A549 (cell line): ENCODE data around the gene GCNT3.

Source experiments
- HDAC2 ChIP-seq: fragments of 200-600 bp; sonication (generic); IDR thresholded peaks from 2 replicates; pipeline ENCODE4 v1.6.1; 2016
- POLR2A ChIP-seq: IDR thresholded peaks from 2 replicates; pipeline ENCODE4 v1.6.1; 2012; ENCODE audit warnings: mild to moderate bottlenecking, low read length
- SREBF2 ChIP-seq: fragments of 450-650 bp; IDR thresholded peaks from 2 replicates; pipeline ENCODE4 v1.6.1; 2014; ENCODE audit warnings: mild to moderate bottlenecking, moderate library complexity
- TP53 ChIP-seq: fragments of 250-450 bp; sonication (Bioruptor Pico); IDR thresholded peaks from 2 replicates; pipeline ENCODE4 v1.5.0; 2021; ENCODE audit warnings: mild to moderate bottlenecking, moderate library complexity
- TF ChIP-seq, protein P1 (sequence below): fragments of 200-600 bp; sonication (generic); IDR thresholded peaks from 2 replicates; pipeline ENCODE4 v1.6.1; 2016; ENCODE audit warnings: antibody characterized with exemption, mild to moderate bottlenecking, moderate library complexity
- TF ChIP-seq, protein P2 (sequence below): fragments of >200 bp; sonication (Bioruptor Twin); formaldehyde crosslinking; IDR thresholded peaks from 3 replicates; pipeline ENCODE4 v1.5.1; 2016
- TF ChIP-seq, protein P3 (sequence below): IDR thresholded peaks from 2 replicates; pipeline ENCODE4 v1.6.1; 2012

DNA sequence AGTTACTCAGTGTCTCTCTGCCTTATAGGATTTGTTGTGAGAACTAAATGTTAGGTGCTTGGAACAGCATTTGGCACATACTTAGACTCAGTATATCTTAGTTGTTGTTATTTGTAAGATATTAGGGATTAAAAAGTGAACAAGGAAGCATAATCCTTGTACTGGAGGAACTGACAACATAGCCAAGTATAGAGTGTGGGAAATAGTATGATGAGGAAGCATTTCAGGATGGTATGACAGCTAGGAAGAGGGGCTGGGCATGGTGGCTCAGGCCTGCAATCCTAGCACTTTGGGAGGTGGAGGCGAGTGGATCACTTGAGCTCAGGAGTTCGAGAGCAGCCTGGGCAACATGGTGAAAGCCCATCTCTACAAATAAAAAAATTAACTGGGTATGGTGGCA, 16.6 kb upstream of the GCNT3 start:
- TF ChIP-seq, protein P1, sequence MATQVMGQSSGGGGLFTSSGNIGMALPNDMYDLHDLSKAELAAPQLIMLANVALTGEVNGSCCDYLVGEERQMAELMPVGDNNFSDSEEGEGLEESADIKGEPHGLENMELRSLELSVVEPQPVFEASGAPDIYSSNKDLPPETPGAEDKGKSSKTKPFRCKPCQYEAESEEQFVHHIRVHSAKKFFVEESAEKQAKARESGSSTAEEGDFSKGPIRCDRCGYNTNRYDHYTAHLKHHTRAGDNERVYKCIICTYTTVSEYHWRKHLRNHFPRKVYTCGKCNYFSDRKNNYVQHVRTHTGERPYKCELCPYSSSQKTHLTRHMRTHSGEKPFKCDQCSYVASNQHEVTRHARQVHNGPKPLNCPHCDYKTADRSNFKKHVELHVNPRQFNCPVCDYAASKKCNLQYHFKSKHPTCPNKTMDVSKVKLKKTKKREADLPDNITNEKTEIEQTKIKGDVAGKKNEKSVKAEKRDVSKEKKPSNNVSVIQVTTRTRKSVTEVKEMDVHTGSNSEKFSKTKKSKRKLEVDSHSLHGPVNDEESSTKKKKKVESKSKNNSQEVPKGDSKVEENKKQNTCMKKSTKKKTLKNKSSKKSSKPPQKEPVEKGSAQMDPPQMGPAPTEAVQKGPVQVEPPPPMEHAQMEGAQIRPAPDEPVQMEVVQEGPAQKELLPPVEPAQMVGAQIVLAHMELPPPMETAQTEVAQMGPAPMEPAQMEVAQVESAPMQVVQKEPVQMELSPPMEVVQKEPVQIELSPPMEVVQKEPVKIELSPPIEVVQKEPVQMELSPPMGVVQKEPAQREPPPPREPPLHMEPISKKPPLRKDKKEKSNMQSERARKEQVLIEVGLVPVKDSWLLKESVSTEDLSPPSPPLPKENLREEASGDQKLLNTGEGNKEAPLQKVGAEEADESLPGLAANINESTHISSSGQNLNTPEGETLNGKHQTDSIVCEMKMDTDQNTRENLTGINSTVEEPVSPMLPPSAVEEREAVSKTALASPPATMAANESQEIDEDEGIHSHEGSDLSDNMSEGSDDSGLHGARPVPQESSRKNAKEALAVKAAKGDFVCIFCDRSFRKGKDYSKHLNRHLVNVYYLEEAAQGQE, result no peak
- 0 out of 2 replicates have a peak, but pooled peaks have one; percentile 68 for TF ChIP-seq TP53 (CRISPR knock-in tag)
- TF ChIP-seq POLR2A, result no peak
- TF ChIP-seq, protein P2, sequence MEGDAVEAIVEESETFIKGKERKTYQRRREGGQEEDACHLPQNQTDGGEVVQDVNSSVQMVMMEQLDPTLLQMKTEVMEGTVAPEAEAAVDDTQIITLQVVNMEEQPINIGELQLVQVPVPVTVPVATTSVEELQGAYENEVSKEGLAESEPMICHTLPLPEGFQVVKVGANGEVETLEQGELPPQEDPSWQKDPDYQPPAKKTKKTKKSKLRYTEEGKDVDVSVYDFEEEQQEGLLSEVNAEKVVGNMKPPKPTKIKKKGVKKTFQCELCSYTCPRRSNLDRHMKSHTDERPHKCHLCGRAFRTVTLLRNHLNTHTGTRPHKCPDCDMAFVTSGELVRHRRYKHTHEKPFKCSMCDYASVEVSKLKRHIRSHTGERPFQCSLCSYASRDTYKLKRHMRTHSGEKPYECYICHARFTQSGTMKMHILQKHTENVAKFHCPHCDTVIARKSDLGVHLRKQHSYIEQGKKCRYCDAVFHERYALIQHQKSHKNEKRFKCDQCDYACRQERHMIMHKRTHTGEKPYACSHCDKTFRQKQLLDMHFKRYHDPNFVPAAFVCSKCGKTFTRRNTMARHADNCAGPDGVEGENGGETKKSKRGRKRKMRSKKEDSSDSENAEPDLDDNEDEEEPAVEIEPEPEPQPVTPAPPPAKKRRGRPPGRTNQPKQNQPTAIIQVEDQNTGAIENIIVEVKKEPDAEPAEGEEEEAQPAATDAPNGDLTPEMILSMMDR, result no peak
- TF ChIP-seq HDAC2, result no peak
- TF ChIP-seq, protein P3, sequence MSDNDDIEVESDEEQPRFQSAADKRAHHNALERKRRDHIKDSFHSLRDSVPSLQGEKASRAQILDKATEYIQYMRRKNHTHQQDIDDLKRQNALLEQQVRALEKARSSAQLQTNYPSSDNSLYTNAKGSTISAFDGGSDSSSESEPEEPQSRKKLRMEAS, result no peak
- TF ChIP-seq SREBF2, result no peak
